Activated CD4-positive, alpha-beta T cell treated with anti-CD3 and anti-CD28 coated beads, Interleukin-2, amount 10 ng/mL, durations not matched to agents 24 days and 14 days (primary cell): ENCODE data around the gene RPL32. TPM values are rescaled to one million over a fixed set of nuclear protein-coding genes. Genes with fewer than 3 reads are reported as not detected.

Experiments used
- DNase-seq: peaks from one replicate; pipeline ENCODE4 v3.0.0; 2022
- H3K27ac Mint-ChIP-seq: one replicate; pipeline ENCODE4 v1.8.0; 2022; ENCODE audit warnings: mild to moderate bottlenecking, mixed read lengths
- H3K27me3 Mint-ChIP-seq: one replicate; pipeline ENCODE4 v1.8.0; 2022; ENCODE audit warnings: mixed read lengths
- H3K36me3 Mint-ChIP-seq: one replicate; pipeline ENCODE4 v1.8.0; 2022; ENCODE audit warnings: low read depth, mild to moderate bottlenecking, mixed read lengths
- H3K4me1 Mint-ChIP-seq: one replicate; pipeline ENCODE4 v1.8.0; 2021; ENCODE audit warnings: mixed read lengths
- H3K4me3 Mint-ChIP-seq: one replicate; pipeline ENCODE4 v1.8.0; 2022; ENCODE audit warnings: mild to moderate bottlenecking, moderate library complexity, mixed read lengths
- H3K9me3 Mint-ChIP-seq: one replicate; pipeline ENCODE4 v1.8.0; 2021; ENCODE audit warnings: mixed read lengths
- intact Hi-C: fragments of 100-400 bp; cut with micrococcal nuclease; formaldehyde crosslinking; loops from one replicate; pipeline ENCODE4 v1.15.1; 2023
- total RNA-seq: library from RNA; stranded (reverse); gene quantifications from 2 replicates; pipeline ENCODE4 v1.2.3, GENCODE V29; 2022

Gene RPL32
- total RNA-seq, 1 donor from 2014 or later = 2,085 TPM

GRCh38 chr3:12815719-12816118 is 25.6 kb downstream of the RPL32 start:
- Mint-ChIP-seq H3K27ac (no peak overlapping the region), H3K9me3 (no peaks in the 10 kb centered on the region), H3K36me3 (no peaks in the 10 kb centered on the region), H3K4me3 (no peak overlapping the region), H3K27me3 (no peaks in the 10 kb centered on the region), H3K4me1 (peaks cover under 1% of the 10 kb centered on the region)
- intact Hi-C loops = no loop called here
- no peak for DNase-seq

- Mint-ChIP-seq H3K27me3 (no peaks in the 10 kb centered on the region), H3K36me3 (no peaks in the 10 kb centered on the region), H3K27ac (no peak overlapping the region), H3K4me3 (no peak overlapping the region), H3K9me3 (no peaks in the 10 kb centered on the region), H3K4me1 (peaks cover 5% of the 10 kb centered on the region)
- DNase-seq = no peak
- intact Hi-C loops = no loop called here
Observed at GRCh38 chr3:12815078-12815477, 26.3 kb downstream of the RPL32 start.

GRCh38 chr3:12813967-12814366 is 27.4 kb downstream of the RPL32 start:
- H3K27ac Mint-ChIP-seq = no peak overlapping the region
- H3K9me3 Mint-ChIP-seq = no peaks in the 10 kb centered on the region
- peaks cover 7% of the 10 kb centered on the region for H3K4me1 Mint-ChIP-seq
- no peak overlapping the region for H3K4me3 Mint-ChIP-seq
- H3K36me3 Mint-ChIP-seq = no peaks in the 10 kb centered on the region
- DNase-seq = peak; percentile 52
- peaks cover 5% of the 10 kb centered on the region for H3K27me3 Mint-ChIP-seq
- intact Hi-C loops = no loop called here

- H3K36me3 Mint-ChIP-seq = no peaks in the 10 kb centered on the region
- peaks cover 7% of the 10 kb centered on the region for H3K4me1 Mint-ChIP-seq
- peaks cover 10% of the 10 kb centered on the region for H3K27me3 Mint-ChIP-seq
- no peak overlapping the region for H3K4me3 Mint-ChIP-seq
- intact Hi-C loops = no loop called here
- no peak for DNase-seq
- no peaks in the 10 kb centered on the region for H3K9me3 Mint-ChIP-seq
- no peak overlapping the region for H3K27ac Mint-ChIP-seq
Observed at GRCh38 chr3:12812812-12813211, 28.6 kb downstream of the RPL32 start.

- H3K4me3 Mint-ChIP-seq = peak overlapping the region; percentile 71
- intact Hi-C loops = loop anchor here (1.0 to 2.0 kb wide), 2 partner anchors 30 to 57 kb away; partner anchors contain the start of gene RPL32
- H3K36me3 Mint-ChIP-seq = no peaks in the 10 kb centered on the region
- H3K27ac Mint-ChIP-seq = no peak overlapping the region
- H3K4me1 Mint-ChIP-seq = peaks cover 7% of the 10 kb centered on the region
- peaks cover 10% of the 10 kb centered on the region for H3K27me3 Mint-ChIP-seq
- DNase-seq = no peak
- H3K9me3 Mint-ChIP-seq = no peaks in the 10 kb centered on the region
Observed at GRCh38 chr3:12810961-12811360, 30.4 kb downstream of the RPL32 start.

- no peaks in the 10 kb centered on the region for H3K36me3 Mint-ChIP-seq
- peak; percentile 97 for DNase-seq
- peaks cover 10% of the 10 kb centered on the region for H3K27me3 Mint-ChIP-seq
- peaks cover 7% of the 10 kb centered on the region for H3K4me1 Mint-ChIP-seq
- H3K4me3 Mint-ChIP-seq = peak overlapping the region; percentile 71
- H3K9me3 Mint-ChIP-seq = no peaks in the 10 kb centered on the region
- no peak overlapping the region for H3K27ac Mint-ChIP-seq
- intact Hi-C loops = loop anchor here (1.0 to 2.0 kb wide), 2 partner anchors 31 to 58 kb away; partner anchors contain the start of gene RPL32
Observed at GRCh38 chr3:12810013-12810780, 31.2 kb downstream of the RPL32 start.

GRCh38 chr3:12809435-12809834 is 31.9 kb downstream of the RPL32 start:
- DNase-seq = no peak
- Mint-ChIP-seq H3K36me3 (no peaks in the 10 kb centered on the region), H3K4me1 (peaks cover 7% of the 10 kb centered on the region), H3K9me3 (no peaks in the 10 kb centered on the region), H3K27me3 (peaks cover 10% of the 10 kb centered on the region), H3K4me3 (peak overlapping the region; percentile 52), H3K27ac (no peak overlapping the region)
- intact Hi-C loops = no loop called here

- H3K27ac Mint-ChIP-seq = no peak overlapping the region
Observed at GRCh38 chr3:12809001-12809400, 32.4 kb downstream of the RPL32 start.

GRCh38 chr3:12808587-12808986 is 32.8 kb downstream of the RPL32 start:
- Mint-ChIP-seq H3K4me3 (no peak overlapping the region), H3K9me3 (no peaks in the 10 kb centered on the region), H3K27me3 (peaks cover 10% of the 10 kb centered on the region), H3K4me1 (peaks cover 7% of the 10 kb centered on the region), H3K36me3 (no peaks in the 10 kb centered on the region), H3K27ac (no peak overlapping the region)
- no peak for DNase-seq
- intact Hi-C loops = no loop called here

More at GRCh38 chr3:12809001-12809400, 32.4 kb downstream of the RPL32 start:
- no peaks in the 10 kb centered on the region for H3K9me3 Mint-ChIP-seq
- H3K4me1 Mint-ChIP-seq = peaks cover 7% of the 10 kb centered on the region
- H3K36me3 Mint-ChIP-seq = no peaks in the 10 kb centered on the region
- peak overlapping the region; percentile 52 for H3K4me3 Mint-ChIP-seq
- peak; percentile 56 for DNase-seq
- H3K27me3 Mint-ChIP-seq = peaks cover 10% of the 10 kb centered on the region
- intact Hi-C loops = no loop called here

- Mint-ChIP-seq H3K27me3 (peaks cover 10% of the 10 kb centered on the region), H3K27ac (no peak overlapping the region), H3K4me3 (no peak overlapping the region), H3K9me3 (no peaks in the 10 kb centered on the region), H3K36me3 (no peaks in the 10 kb centered on the region), H3K4me1 (peaks cover 7% of the 10 kb centered on the region)
- intact Hi-C loops = no loop called here
- DNase-seq = no peak
Observed at GRCh38 chr3:12807601-12808359, 33.6 kb downstream of the RPL32 start.

- Mint-ChIP-seq H3K27ac (no peak overlapping the region), H3K36me3 (no peaks in the 10 kb centered on the region), H3K27me3 (peaks cover 10% of the 10 kb centered on the region), H3K9me3 (no peaks in the 10 kb centered on the region), H3K4me1 (peaks cover 7% of the 10 kb centered on the region), H3K4me3 (no peak overlapping the region)
- intact Hi-C loops = no loop called here
- no peak for DNase-seq
Observed at GRCh38 chr3:12807066-12807465, 34.3 kb downstream of the RPL32 start.

- no peak overlapping the region for H3K4me3 Mint-ChIP-seq
- peaks cover 2% of the 10 kb centered on the region for H3K27me3 Mint-ChIP-seq
- no peaks in the 10 kb centered on the region for H3K9me3 Mint-ChIP-seq
- no peak overlapping the region for H3K27ac Mint-ChIP-seq
- intact Hi-C loops = no loop called here
- DNase-seq = no peak
- H3K36me3 Mint-ChIP-seq = no peaks in the 10 kb centered on the region
- H3K4me1 Mint-ChIP-seq = no peaks in the 10 kb centered on the region
Observed at GRCh38 chr3:12803371-12803770, 38.0 kb downstream of the RPL32 start.

GRCh38 chr3:12799525-12800440 is 41.6 kb downstream of the RPL32 start:
- intact Hi-C loops = no loop called here
- H3K36me3 Mint-ChIP-seq = no peaks in the 10 kb centered on the region
- peaks cover 5% of the 10 kb centered on the region for H3K4me1 Mint-ChIP-seq
- no peak for DNase-seq
- no peak overlapping the region for H3K27ac Mint-ChIP-seq
- no peaks in the 10 kb centered on the region for H3K9me3 Mint-ChIP-seq
- no peak overlapping the region for H3K4me3 Mint-ChIP-seq
- peaks cover 25% of the 10 kb centered on the region for H3K27me3 Mint-ChIP-seq
